C4-2B (cell line): ENCODE results near the gene ELMO1.

Experiments
- H3K27ac ChIP-seq: fragments of 450-650 bp; 2 replicates; pipeline ENCODE4 v1.5.1; 2017
- ZFX ChIP-seq: fragments of 450-650 bp; IDR thresholded peaks from 2 replicates; pipeline ENCODE4 v1.6.1; 2017
- TF ChIP-seq, protein P1 (sequence below): fragments of 450-650 bp; conservative IDR thresholded peaks from 2 replicates; pipeline ENCODE4 v1.5.1; 2017; ENCODE audit warnings: mild to moderate bottlenecking

ELMO1 gene

DNA sequence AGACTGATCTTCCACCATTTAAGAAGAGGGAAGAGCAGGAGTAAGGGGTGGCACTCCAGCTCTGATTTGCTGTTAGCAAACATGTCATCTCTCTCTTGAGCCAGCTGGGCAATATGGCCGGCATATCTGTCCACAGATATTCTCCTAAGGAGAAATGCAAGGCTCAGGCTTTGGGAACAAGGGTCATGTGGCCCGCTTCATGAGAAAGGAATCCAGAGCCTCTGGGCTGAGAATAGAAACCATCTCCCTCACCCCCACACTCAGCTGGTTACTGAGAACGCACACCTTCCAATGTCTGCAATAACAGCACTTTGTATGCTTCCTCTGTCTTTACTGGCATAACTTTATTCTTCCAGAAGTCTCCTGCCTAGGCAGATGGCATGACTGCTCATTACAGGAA lies 171.2 kb downstream of the ELMO1 start:
- TF ChIP-seq, protein P1, sequence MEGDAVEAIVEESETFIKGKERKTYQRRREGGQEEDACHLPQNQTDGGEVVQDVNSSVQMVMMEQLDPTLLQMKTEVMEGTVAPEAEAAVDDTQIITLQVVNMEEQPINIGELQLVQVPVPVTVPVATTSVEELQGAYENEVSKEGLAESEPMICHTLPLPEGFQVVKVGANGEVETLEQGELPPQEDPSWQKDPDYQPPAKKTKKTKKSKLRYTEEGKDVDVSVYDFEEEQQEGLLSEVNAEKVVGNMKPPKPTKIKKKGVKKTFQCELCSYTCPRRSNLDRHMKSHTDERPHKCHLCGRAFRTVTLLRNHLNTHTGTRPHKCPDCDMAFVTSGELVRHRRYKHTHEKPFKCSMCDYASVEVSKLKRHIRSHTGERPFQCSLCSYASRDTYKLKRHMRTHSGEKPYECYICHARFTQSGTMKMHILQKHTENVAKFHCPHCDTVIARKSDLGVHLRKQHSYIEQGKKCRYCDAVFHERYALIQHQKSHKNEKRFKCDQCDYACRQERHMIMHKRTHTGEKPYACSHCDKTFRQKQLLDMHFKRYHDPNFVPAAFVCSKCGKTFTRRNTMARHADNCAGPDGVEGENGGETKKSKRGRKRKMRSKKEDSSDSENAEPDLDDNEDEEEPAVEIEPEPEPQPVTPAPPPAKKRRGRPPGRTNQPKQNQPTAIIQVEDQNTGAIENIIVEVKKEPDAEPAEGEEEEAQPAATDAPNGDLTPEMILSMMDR, result no peak
- TF ChIP-seq ZFX, result no peak
- no peak overlapping the region for H3K27ac ChIP-seq

- TF ChIP-seq, protein P1, result no peak
- TF ChIP-seq ZFX, result no peak
- no peak overlapping the region for H3K27ac ChIP-seq
Measured at GRCh38 chr7:37275078-37275710, 173.5 kb downstream of the ELMO1 start.

DNA sequence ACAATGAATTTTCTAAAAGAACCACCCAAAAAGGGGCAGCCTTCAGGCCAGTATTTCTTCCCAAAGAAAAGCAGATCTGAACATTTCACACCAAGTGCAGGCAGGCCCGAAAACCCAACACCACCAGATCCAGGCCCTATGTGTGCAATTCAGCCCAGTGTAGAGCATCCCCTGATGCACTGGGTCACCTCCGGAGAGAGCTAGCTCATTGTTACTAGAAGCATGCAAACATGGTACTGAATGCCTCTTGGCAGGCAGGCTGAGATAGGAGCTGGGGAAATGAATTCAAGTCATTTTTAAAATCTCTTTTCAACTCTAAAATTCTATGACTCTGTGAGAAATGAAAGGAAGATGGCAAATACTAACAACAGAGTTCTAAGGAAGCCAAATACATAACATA lies 174.8 kb downstream of the ELMO1 start:
- H3K27ac ChIP-seq, result no peak overlapping the region
- no peak for TF ChIP-seq ZFX
- TF ChIP-seq, protein P1, result no peak

DNA sequence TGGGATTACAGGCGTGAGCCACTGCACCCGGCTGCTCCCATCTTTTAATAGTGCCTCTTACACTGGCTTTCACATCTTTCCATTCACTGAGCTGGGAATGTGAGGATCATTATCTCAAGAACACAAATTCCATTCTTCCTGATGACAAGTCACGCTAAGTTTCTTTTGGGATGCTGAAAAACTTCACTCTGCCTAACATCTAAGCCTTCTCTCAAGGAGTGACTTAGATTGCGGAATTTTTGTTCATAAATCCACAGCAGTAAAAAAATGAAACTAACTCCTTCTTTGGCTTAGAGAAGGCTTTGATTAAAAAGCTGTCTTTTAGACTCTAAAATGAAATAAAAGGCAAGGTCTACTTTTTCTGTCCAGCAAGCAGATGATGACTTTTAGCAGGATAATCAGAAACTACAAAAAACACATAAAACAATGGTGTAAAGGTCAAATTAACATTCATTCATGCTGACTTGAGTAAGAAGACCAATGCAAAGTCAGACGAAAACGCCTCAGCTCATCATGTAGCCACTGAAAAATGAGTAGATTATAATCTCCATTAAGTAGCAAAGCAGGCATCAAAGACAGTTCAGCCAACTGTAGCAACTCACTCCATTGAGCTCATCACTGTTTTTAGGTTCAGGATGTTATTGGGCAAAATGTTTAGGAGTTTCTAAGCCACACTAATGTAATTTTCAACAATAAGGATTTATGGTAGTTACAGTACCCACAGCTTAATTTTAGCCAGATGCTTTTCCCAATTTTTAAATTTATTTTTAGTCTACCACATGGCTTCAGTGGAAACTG lies 178.8 kb downstream of the ELMO1 start:
- TF ChIP-seq ZFX, result no peak
- TF ChIP-seq, protein P1, result no peak

DNA sequence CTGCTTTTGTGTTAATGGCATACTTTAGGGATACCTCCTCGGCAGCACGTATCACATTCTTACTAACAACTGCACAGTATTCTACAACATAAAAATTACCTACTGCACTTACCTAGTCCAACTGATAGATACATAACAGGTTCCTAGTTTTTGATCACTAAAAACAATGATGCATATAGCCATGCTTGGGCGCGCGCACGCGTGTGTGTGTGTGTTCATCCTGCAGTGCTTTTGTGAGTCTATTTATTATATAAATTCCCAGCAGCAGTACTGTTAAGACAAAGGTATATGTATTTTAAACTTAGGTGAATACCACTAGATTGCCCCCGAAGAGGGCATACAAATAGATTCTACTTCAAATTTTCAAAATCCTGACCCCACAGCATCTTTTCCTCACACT lies 181.4 kb downstream of the ELMO1 start:
- TF ChIP-seq ZFX, result no peak
- TF ChIP-seq, protein P1, result no peak
- no peak overlapping the region for H3K27ac ChIP-seq

More for the DNA sequence above, 178.8 kb downstream of the ELMO1 start:
- no peak overlapping the region for H3K27ac ChIP-seq

- TF ChIP-seq, protein P1, result no peak
- no peak for TF ChIP-seq ZFX
- H3K27ac ChIP-seq, result no peak overlapping the region
Measured at GRCh38 chr7:37265876-37266275, 182.8 kb downstream of the ELMO1 start.

GRCh38 chr7:37265006-37265405 lies 183.7 kb downstream of the ELMO1 start:
- H3K27ac ChIP-seq, result no peak overlapping the region
- no peak for TF ChIP-seq ZFX
- TF ChIP-seq, protein P1, result no peak
